ENCODE measurements around the gene CNTFR. TPM values are rescaled to one million over a fixed set of nuclear protein-coding genes. Genes with fewer than 3 reads are reported as not detected.
A peak's percentile ranks its signal among the peaks of the same experiment; 100 is the strongest.

CNTFR gene
- total and polyA plus RNA-seq, 2 of the 8 experiments (the other 6 are each of a cell fraction or from before 2014, with no cell fraction given) = 1.2 to 4.2 TPM

DNA sequence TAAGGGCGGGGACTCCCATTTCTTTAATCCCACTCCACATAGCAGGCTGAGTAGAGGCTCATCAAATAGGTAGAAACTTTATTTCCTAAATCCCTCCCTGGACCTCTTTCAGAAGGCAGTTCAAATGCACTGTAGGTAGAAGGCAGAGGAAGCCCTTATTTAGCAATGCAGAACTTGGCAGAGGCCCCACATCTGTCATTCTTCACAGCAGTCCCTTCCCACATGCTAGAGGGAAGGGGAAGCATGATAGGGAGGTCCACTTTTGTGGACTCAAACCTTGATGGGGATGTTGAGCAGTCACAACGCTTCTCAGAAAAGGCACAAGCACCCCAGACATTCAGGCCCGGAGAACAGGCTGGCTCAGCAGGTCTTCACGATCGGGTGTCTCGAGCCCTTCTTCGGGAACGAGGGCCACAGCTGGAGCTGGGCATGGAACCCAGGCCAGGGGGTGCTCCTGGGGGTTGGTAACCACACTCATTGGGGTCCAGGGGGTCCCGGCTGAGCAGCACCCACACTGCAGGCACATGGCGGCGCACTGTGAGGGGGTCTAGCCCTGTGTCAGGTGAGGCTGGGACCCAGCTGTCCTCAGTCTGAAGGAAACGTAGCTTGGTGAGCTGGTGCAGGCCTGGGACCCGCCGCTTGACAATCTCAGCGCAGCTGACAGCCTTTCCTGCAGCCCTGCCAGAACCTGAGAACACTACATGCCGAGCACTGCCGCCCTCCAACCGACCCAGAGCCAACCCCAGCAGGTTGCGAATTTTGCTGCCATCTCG is 21.1 kb upstream of the CNTFR start:
- Histone ChIP-seq H3K79me1 (ENCODE audit: low read depth, low read length) (no peaks in the 10 kb centered on the region), H2BK120ac (replicated peaks; ENCODE audit: low read depth, low read length) (no peak overlapping the region), H4K91ac (replicated peaks; ENCODE audit: insufficient read length, low read length) (no peak overlapping the region), H3K4me1 (replicated peaks in 1 of 4; ENCODE audit: control insufficient read depth in 3 of 4, insufficient read depth in 4 of 4, low read length in 3 of 4) (peaks cover 0 to 11% (median 6%) of the 10 kb centered on the region in 4 experiments; a peak in 6 of 7 replicates), H2BK5ac (ENCODE audit: low read depth, low read length) (no peak overlapping the region), H3K23me2 (ENCODE audit: low read depth, low read length) (peaks cover 10% of the 10 kb centered on the region; the same call in 1 of the 2 replicates), H3K79me2 (ENCODE audit: control insufficient read depth in 1 of 2, insufficient read depth in 2 of 2, low read length in 2 of 2) (no peaks in the 10 kb centered on the region), H3K36me3 (ENCODE audit: control insufficient read depth in 2 of 4, insufficient read depth in 4 of 4, low read length in 3 of 4) (no peaks in the 10 kb centered on the region), H2AFZ (ENCODE audit: low read length) (no peak overlapping the region), H2BK15ac (ENCODE audit: low read length) (no peak overlapping the region), H3K18ac (ENCODE audit: extremely low read depth, low read length) (no peak overlapping the region), H4K5ac (ENCODE audit: insufficient read length, low read depth, low read length) (no peak overlapping the region), H3K9ac (replicated peaks in 1 of 4; ENCODE audit: extremely low read depth in 1 of 4, low read depth in 3 of 4, low read length in 3 of 4) (no peak overlapping the region), H3K56ac (replicated peaks; ENCODE audit: insufficient read length, low read depth, low read length) (no peak overlapping the region), H4K20me1 (replicated peaks in 1 of 2; ENCODE audit: control insufficient read depth in 1 of 2, insufficient read depth in 2 of 2, low read length in 2 of 2) (no peaks in the 10 kb centered on the region), H2BK12ac (ENCODE audit: low read depth, low read length) (no peak overlapping the region), H3K4me2 (ENCODE audit: insufficient read depth in 1 of 2, low read depth in 2 of 2, low read length in 2 of 2) (peak overlapping the region; percentile 81 to 94), H3K9me3 (ENCODE audit: insufficient read depth in 2 of 2, low read depth in 1 of 2, low read length in 1 of 2) (no peaks in the 10 kb centered on the region), H2BK20ac (ENCODE audit: low read length) (no peak overlapping the region), H3K23ac (ENCODE audit: insufficient read length) (no peak overlapping the region), H3K27ac (ENCODE audit: low read depth, low read length) (no peak overlapping the region), H3K4ac (replicated peaks; ENCODE audit: insufficient read length, low read depth, low read length) (no peak overlapping the region), H2AK5ac (ENCODE audit: low read depth, low read length) (no peak overlapping the region), H3K27me3 (replicated peaks in 1 of 4; ENCODE audit: control insufficient read depth in 3 of 4, extremely low read depth in 1 of 4, insufficient read depth in 3 of 4, low read length in 3 of 4) (peaks cover 0 to 6% (median 2%) of the 10 kb centered on the region in 4 experiments; a peak in 2 of 7 replicates), H4K8ac (ENCODE audit: extremely low read depth, insufficient read depth, low read length) (no peak overlapping the region), H3K14ac (ENCODE audit: insufficient read length) (no peak overlapping the region), H3K4me3 (ENCODE audit: extremely low read depth in 1 of 4, insufficient read depth in 2 of 4, low read depth in 3 of 4, low read length in 4 of 4) (peak overlapping the region in 3 of 4 experiments; percentile 78 to 87 (median 85); a peak in 6 of 8 replicates)
- DNase-seq (ENCODE audit: low read depth in 1 of 2, low spot score in 2 of 2) (no peak), FAIRE-seq (no peak)
- ChIA-PET CTCF (ENCODE audit: partially characterized antibody) (interaction anchor here (0.6 to 16.9 kb wide), 12 partner anchors 8 to 207 kb away, joined by 3 to 401 read pairs (median 6); partner anchors contain the start of genes ARID3C, DCTN3 and SIGMAR1), POLR2A (ENCODE audit: partially characterized antibody) (interaction anchor here (0.7 to 3.4 kb wide), 6 partner anchors 20 to 100 kb away, joined by 3 to 17 read pairs (median 3); no protein-coding TSS in a partner anchor)
- WGBS, 2 experiments (ENCODE audit: extremely low coverage in 1 of 2, insufficient coverage in 1 of 2, insufficient read length in 1 of 2, insufficient replicate concordance in 2 of 2, low coverage in 1 of 2, low lambda C conversion rate in 2 of 2, missing lambda C conversion rate in 1 of 2) = 90% methylated on average over 20 of the region's 20 CpGs; no CpG with 5 or more reads in 1 of the 2 experiments
- TF ChIP-seq, protein P1, sequence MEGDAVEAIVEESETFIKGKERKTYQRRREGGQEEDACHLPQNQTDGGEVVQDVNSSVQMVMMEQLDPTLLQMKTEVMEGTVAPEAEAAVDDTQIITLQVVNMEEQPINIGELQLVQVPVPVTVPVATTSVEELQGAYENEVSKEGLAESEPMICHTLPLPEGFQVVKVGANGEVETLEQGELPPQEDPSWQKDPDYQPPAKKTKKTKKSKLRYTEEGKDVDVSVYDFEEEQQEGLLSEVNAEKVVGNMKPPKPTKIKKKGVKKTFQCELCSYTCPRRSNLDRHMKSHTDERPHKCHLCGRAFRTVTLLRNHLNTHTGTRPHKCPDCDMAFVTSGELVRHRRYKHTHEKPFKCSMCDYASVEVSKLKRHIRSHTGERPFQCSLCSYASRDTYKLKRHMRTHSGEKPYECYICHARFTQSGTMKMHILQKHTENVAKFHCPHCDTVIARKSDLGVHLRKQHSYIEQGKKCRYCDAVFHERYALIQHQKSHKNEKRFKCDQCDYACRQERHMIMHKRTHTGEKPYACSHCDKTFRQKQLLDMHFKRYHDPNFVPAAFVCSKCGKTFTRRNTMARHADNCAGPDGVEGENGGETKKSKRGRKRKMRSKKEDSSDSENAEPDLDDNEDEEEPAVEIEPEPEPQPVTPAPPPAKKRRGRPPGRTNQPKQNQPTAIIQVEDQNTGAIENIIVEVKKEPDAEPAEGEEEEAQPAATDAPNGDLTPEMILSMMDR (IDR thresholded peaks at IDR 0.05; ENCODE audit: control extremely low read depth in 1 of 3, insufficient read depth in 1 of 3, low read depth in 1 of 3, low read length in 3 of 3) = no peak
- TF ChIP-seq RFX5 (IDR thresholded peaks at IDR 0.05; ENCODE audit: borderline replicate concordance, low read depth, low read length) (no peak), KDM4A (IDR thresholded peaks at IDR 0.05; ENCODE audit: low read depth, low read length, severe bottlenecking) (no peak), EP300 (IDR thresholded peaks at IDR 0.05; ENCODE audit: borderline replicate concordance in 1 of 2, low read depth in 2 of 2, low read length in 2 of 2) (no peak), KDM1A (IDR thresholded peaks at IDR 0.05; ENCODE audit: borderline replicate concordance, low read length) (no peak), EZH2 (IDR thresholded peaks at IDR 0.05; ENCODE audit: low read depth, low read length, severe bottlenecking) (no peak)
- TF ChIP-seq, protein P2, sequence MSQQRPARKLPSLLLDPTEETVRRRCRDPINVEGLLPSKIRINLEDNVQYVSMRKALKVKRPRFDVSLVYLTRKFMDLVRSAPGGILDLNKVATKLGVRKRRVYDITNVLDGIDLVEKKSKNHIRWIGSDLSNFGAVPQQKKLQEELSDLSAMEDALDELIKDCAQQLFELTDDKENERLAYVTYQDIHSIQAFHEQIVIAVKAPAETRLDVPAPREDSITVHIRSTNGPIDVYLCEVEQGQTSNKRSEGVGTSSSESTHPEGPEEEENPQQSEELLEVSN (IDR thresholded peaks at IDR 0.05) = no peak

Data from H1 (cell line).